OCI-LY7 (cell line): ENCODE data around the gene WBP4. TPM values are rescaled to one million over a fixed set of nuclear protein-coding genes. Genes with fewer than 3 reads are reported as not detected.
"Not testable (repeated sequence)": the region's sequence is repeated elsewhere in the genome, so short reads cannot be mapped to it uniquely, and the experiment has no call there.

ENCODE experiments used
- BruUV-seq: library from RNA; stranded (reverse); fragments of 400-500 nt; replicated peaks from 2 replicates; lab custom pipeline; 2021; lab: Mats Ljungman, UMichigan
- CTCF ChIA-PET: fragments of 300-600 bp; sonication (Branson Sonifier 250); formaldehyde crosslinking; loops from one replicate; lab custom pipeline; 2022; ENCODE audit warnings: antibody characterized with exemption; ENCODE audit not compliant: unreplicated experiment; lab: Charles Lee
- POLR2A ChIA-PET: fragments of 300-600 bp; sonication (Branson Sonifier 250); formaldehyde crosslinking; loops from one replicate; lab custom pipeline; 2022; ENCODE audit warnings: antibody characterized with exemption; lab: Charles Lee
- DNase-seq: peaks from one replicate; pipeline ENCODE4 v3.0.0-alpha.2; 2015; ENCODE audit warnings: low spot score
- H2AFZ ChIP-seq: fragments of 200-600 bp; sonication (generic), shearing (Covaris generic); 2 replicates; pipeline ENCODE4 v1.6.1; 2014; ENCODE audit warnings: mild to moderate bottlenecking, antibody characterized with exemption, low read length, moderate library complexity
- H3K27ac ChIP-seq: fragments of 200-600 bp; sonication (generic); 2 replicates; pipeline ENCODE4 v1.5.1; 2014; ENCODE audit warnings: mixed run types, low read depth, mild to moderate bottlenecking, moderate library complexity, low read length, inconsistent platforms; ENCODE audit not compliant: poor library complexity, severe bottlenecking
- H3K36me3 ChIP-seq: fragments of 200-600 bp; sonication (generic); 2 replicates; pipeline ENCODE4 v1.6.1; 2014; ENCODE audit warnings: mild to moderate bottlenecking, antibody characterized with exemption, low read length, moderate library complexity, mixed read lengths; ENCODE audit not compliant: insufficient read depth
- H3K4me1 ChIP-seq: fragments of 200-600 bp; sonication (generic); 2 replicates; pipeline ENCODE4 v1.5.1; 2014; ENCODE audit warnings: mild to moderate bottlenecking, low read length; ENCODE audit not compliant: insufficient read depth, poor library complexity, severe bottlenecking
- H3K4me2 ChIP-seq: fragments of 200-600 bp; sonication (generic); 2 replicates; pipeline ENCODE4 v1.6.1; 2014; ENCODE audit warnings: mild to moderate bottlenecking, low read length
- H3K4me3 ChIP-seq: fragments of 200-600 bp; sonication (generic); 2 replicates; pipeline ENCODE4 v1.5.1; 2014; ENCODE audit warnings: mild to moderate bottlenecking, low read depth, low read length; ENCODE audit not compliant: poor library complexity, severe bottlenecking
- H3K79me2 ChIP-seq: fragments of 200-600 bp; sonication (generic); 2 replicates; pipeline ENCODE4 v1.6.1; 2016; ENCODE audit warnings: low read depth, mild to moderate bottlenecking, low read length, moderate library complexity, mixed read lengths; ENCODE audit not compliant: insufficient read depth
- H3K9me2 ChIP-seq: fragments of 200-600 bp; sonication (generic); 2 replicates; pipeline ENCODE4 v1.6.1; 2016; ENCODE audit warnings: mild to moderate bottlenecking, low read length, mixed read lengths; ENCODE audit not compliant: insufficient read depth
- H3K9me3 ChIP-seq: fragments of 200-600 bp; sonication (generic); 2 replicates; pipeline ENCODE4 v1.6.1; 2014; ENCODE audit warnings: mild to moderate bottlenecking, mixed run types, low read length, mixed read lengths
- H4K20me1 ChIP-seq: fragments of 200-600 bp; sonication (generic); 2 replicates; pipeline ENCODE4 v1.6.1; 2014; ENCODE audit warnings: mild to moderate bottlenecking, antibody characterized with exemption, low read length, moderate library complexity, mixed read lengths; ENCODE audit not compliant: insufficient read depth
- EZH2phosphoT487 ChIP-seq: fragments of 200-600 bp; sonication (generic); IDR thresholded peaks from 2 replicates; pipeline ENCODE4 v1.6.1; 2018; ENCODE audit warnings: low read depth, borderline replicate concordance, mild to moderate bottlenecking, mixed run types, antibody characterized with exemption, low read length, moderate library complexity, mixed read lengths
- intact Hi-C: fragments of 100-400 bp; cut with micrococcal nuclease; formaldehyde crosslinking; loops from one replicate; pipeline ENCODE4 v1.10.0; 2022; ENCODE audit not compliant: unreplicated experiment
- total RNA-seq, 2 experiments: library from RNA; depleted of rRNA in 1 of 2; stranded (reverse); fragments of >200 nt in 1 of 2; shearing (Covaris generic) in 1 of 2; gene quantifications; 2 replicates each; pipeline ENCODE4 v1.2.3, GENCODE V29; 2014 to 2022
- TF ChIP-seq, protein P1 (sequence below): fragments of 200-600 bp; sonication (generic); conservative IDR thresholded peaks from 2 replicates; pipeline ENCODE4 v1.5.1; 2014; ENCODE audit warnings: mild to moderate bottlenecking, antibody characterized with exemption, low read length, moderate library complexity, mixed read lengths

The WBP4 gene
- total RNA-seq, 2 experiments from 2014 or later = 5.9 to 7.3 TPM

DNA sequence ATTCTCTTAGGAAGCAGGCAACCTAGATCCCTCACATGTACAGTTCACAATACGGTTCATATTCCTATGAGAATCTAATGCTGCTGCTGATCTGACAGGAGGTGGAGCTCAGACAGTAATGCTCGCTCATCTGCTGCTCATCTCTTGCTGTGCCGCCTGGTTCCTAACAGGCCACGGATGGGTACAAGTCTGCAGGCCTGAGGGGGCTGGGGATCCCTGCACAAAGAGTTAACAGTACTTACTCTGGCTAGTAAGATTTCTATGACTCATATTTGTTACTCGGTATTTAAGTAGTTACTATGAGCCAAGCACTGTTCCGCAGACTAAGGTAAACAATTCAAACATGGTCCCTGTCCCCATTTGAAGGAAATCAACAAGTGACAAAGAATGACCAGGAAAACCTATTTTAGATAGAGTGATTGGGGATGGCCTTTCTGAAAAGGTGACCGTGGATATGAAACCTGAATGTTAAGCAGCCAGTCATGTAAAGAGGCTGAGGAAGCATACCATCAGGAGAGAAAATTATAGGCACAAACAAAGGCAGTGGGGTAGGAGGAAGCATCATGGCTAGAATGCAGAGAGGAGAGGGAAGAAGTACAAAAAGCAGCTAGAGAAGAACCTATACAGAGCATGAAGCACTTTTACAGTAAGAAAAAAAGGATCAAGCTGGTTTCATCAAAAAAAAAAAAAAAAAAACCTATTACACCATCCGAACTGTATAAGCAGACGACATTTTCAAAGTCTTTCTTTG, 20.6 kb upstream of the WBP4 start:
- no peak overlapping the region for H3K4me3 ChIP-seq
- H2AFZ ChIP-seq = no peak overlapping the region
- POLR2A ChIA-PET = no interaction called here
- intact Hi-C loops = no loop called here
- no peaks in the 10 kb centered on the region for H3K36me3 ChIP-seq
- peak overlapping the region; percentile 3; the same call in 1 of the 2 replicates for H3K4me2 ChIP-seq
- H3K9me3 ChIP-seq = no peaks in the 10 kb centered on the region
- H4K20me1 ChIP-seq = no peaks in the 10 kb centered on the region
- H3K9me2 ChIP-seq = no peaks in the 10 kb centered on the region
- no TSS peak for BruUV-seq
- peaks cover 48% of the 10 kb centered on the region for H3K79me2 ChIP-seq
- TF ChIP-seq EZH2phosphoT487 = no peak
- TF ChIP-seq, protein P1, sequence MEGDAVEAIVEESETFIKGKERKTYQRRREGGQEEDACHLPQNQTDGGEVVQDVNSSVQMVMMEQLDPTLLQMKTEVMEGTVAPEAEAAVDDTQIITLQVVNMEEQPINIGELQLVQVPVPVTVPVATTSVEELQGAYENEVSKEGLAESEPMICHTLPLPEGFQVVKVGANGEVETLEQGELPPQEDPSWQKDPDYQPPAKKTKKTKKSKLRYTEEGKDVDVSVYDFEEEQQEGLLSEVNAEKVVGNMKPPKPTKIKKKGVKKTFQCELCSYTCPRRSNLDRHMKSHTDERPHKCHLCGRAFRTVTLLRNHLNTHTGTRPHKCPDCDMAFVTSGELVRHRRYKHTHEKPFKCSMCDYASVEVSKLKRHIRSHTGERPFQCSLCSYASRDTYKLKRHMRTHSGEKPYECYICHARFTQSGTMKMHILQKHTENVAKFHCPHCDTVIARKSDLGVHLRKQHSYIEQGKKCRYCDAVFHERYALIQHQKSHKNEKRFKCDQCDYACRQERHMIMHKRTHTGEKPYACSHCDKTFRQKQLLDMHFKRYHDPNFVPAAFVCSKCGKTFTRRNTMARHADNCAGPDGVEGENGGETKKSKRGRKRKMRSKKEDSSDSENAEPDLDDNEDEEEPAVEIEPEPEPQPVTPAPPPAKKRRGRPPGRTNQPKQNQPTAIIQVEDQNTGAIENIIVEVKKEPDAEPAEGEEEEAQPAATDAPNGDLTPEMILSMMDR = no peak
- H3K27ac ChIP-seq = no peak overlapping the region
- H3K4me1 ChIP-seq = peaks cover 20% of the 10 kb centered on the region
- no peak for DNase-seq
- CTCF ChIA-PET = no interaction called here

DNA sequence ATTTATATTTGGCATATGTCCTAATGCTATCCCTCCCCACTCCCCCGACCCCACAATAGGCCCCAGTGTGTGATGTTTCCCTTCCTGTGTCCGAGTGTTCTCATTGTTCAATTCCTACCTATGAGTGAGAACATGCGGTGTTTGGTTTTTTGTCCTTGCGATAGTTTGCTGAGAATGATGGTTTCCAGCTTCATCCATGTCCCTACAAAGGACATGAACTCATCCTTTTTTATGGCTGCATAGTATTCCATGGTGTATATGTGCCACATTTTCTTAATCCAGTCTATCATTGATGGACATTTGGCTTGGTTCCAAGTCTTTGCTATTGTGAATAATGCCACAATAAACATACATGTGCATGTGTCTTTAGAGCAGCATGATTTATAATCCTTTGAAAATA, 18.9 kb upstream of the WBP4 start:
- CTCF ChIA-PET, H2AFZ ChIP-seq, H3K27ac ChIP-seq, DNase-seq, H3K4me2 ChIP-seq, H3K4me3 ChIP-seq, intact Hi-C loops, H3K36me3 ChIP-seq, H4K20me1 ChIP-seq, BruUV-seq, H3K9me3 ChIP-seq, H3K9me2 ChIP-seq: not testable (repeated sequence)
- POLR2A ChIA-PET = interaction anchor here (0.8 kb wide), 1 partner anchor 23 kb away, joined by 3 read pairs; the partner anchor contains the start of gene ELF1
- Histone ChIP-seq H3K79me2 (peaks cover 41% of the 10 kb centered on the region), H3K4me1 (peaks cover 20% of the 10 kb centered on the region)

DNA sequence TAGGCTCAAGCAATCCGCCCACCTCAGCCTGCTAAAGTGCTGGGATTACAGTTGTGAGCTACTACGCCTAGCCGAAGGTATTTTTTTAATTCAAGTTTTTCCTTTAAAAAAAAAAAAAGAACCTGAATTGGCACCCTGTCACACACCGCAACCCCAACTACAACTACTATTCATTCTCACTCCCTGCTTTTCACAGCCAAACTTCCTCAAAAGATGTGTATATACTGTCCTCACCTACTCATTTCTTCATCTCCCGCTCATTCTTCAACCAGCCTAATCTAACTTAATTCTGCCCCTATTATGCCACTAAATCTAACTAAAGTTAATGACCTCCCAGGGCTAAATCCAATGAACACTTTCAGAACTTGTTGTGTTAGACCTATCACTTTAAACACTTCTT, 12.7 kb upstream of the WBP4 start:
- ChIA-PET POLR2A (interaction anchor here (1.9 kb wide), 1 partner anchor 29 kb away, joined by 5 read pairs; the partner anchor contains the start of gene ELF1), CTCF (no interaction called here)
- intact Hi-C loops = no loop called here
- no peak for TF ChIP-seq EZH2phosphoT487
- TF ChIP-seq, protein P1 = no peak
- H3K4me3 ChIP-seq = no peak overlapping the region
- H3K4me1 ChIP-seq = peaks cover 45% of the 10 kb centered on the region
- peaks cover 42% of the 10 kb centered on the region for H3K36me3 ChIP-seq
- H3K4me2 ChIP-seq = no peak overlapping the region
- no peak for DNase-seq
- BruUV-seq = no TSS peak
- no peaks in the 10 kb centered on the region for H4K20me1 ChIP-seq
- no peaks in the 10 kb centered on the region for H3K9me2 ChIP-seq
- peaks cover 7% of the 10 kb centered on the region; the same call in 1 of the 2 replicates for H3K9me3 ChIP-seq
- no peak overlapping the region for H2AFZ ChIP-seq
- H3K79me2 ChIP-seq = peaks cover 55% of the 10 kb centered on the region
- no peak overlapping the region for H3K27ac ChIP-seq
